AG09319 (cell line): ENCODE measurements around the gene SPINK4.

ENCODE experiments used
- DNase-seq: peaks from one replicate; pipeline ENCODE4 v3.0.0-alpha.2; 2010; ENCODE audit warnings: low read depth; ENCODE audit errors: extremely low read depth
- CTCF ChIP-seq: IDR thresholded peaks from 2 replicates; pipeline ENCODE4 v1.5.1; 2011; ENCODE audit warnings: low read depth, mild to moderate bottlenecking, inconsistent platforms, low read length, moderate library complexity

SPINK4 gene

GRCh38 chr9:33242609-33243134 is 2.7 kb downstream of the SPINK4 start:
- no peak for TF ChIP-seq CTCF
- DNase-seq, result no peak

GRCh38 chr9:33244137-33244784 is 4.3 kb downstream of the SPINK4 start:
- TF ChIP-seq CTCF, result no peak
- DNase-seq, result no peak

GRCh38 chr9:33245341-33245740 is 5.4 kb downstream of the SPINK4 start:
- TF ChIP-seq CTCF, result no peak
- DNase-seq, result no peak

- no peak for TF ChIP-seq CTCF
- DNase-seq, result no peak
These were observed 6.4 kb downstream of the SPINK4 start for GRCh38 chr9:33246269-33246860.

- no peak for TF ChIP-seq CTCF
- DNase-seq, result no peak
These were observed 8.6 kb downstream of the SPINK4 start for GRCh38 chr9:33248606-33249005.

DNA sequence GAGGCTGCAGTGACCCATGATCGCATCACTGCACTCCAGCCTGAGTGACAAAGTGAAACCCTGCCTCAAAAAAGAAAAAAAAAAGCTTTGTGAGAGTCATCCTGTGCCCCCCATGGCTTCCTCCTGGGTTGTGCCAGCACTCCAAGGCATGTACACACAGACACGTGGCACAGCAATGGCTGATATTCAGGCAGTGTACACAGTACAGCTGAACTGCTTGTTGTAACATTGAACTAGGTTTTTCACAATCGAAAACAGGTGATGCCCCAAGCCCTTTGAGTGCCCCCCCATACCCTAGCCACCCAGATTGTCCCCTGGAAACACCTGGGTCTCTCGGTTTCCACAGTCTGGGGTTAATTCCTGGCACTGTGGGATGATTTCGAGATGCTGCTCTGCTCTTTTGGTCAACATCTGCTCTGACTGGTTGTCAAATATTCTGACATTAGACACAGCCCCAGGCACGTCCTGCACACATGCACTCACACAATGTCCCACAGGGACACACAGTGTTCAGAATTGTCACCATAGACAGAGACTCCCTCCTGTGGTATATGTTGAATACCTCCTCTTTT is 9.2 kb downstream of the SPINK4 start:
- TF ChIP-seq CTCF, result no peak

GRCh38 chr9:33249983-33250382 is 10.0 kb downstream of the SPINK4 start:
- no peak for TF ChIP-seq CTCF
- no peak for DNase-seq

More for the DNA sequence above, 9.2 kb downstream of the SPINK4 start:
- no peak for DNase-seq
